GM21367 (cell line): ENCODE measurements around the gene BRD3OS.

Experiments used
- ATAC-seq: cut with Tn5 transposase; IDR thresholded peaks from one replicate; pipeline ENCODE4 v1.9.1; 2021; ENCODE audit not compliant: unreplicated experiment

BRD3OS gene

GRCh38 chr9:134032456-134033222 lies 7.4 kb downstream of the BRD3OS start:
- ATAC-seq, result no peak

- ATAC-seq, result no peak
These were observed 8.4 kb downstream of the BRD3OS start for GRCh38 chr9:134033516-134034214.

GRCh38 chr9:134034215-134035040 lies 9.1 kb downstream of the BRD3OS start:
- no peak for ATAC-seq

GRCh38 chr9:134035041-134036039 lies 10.1 kb downstream of the BRD3OS start:
- ATAC-seq, result no peak

GRCh38 chr9:134036130-134036529 lies 10.8 kb downstream of the BRD3OS start:
- ATAC-seq, result no peak

- ATAC-seq, result no peak
These were observed 12.4 kb downstream of the BRD3OS start for GRCh38 chr9:134037641-134038040.

DNA sequence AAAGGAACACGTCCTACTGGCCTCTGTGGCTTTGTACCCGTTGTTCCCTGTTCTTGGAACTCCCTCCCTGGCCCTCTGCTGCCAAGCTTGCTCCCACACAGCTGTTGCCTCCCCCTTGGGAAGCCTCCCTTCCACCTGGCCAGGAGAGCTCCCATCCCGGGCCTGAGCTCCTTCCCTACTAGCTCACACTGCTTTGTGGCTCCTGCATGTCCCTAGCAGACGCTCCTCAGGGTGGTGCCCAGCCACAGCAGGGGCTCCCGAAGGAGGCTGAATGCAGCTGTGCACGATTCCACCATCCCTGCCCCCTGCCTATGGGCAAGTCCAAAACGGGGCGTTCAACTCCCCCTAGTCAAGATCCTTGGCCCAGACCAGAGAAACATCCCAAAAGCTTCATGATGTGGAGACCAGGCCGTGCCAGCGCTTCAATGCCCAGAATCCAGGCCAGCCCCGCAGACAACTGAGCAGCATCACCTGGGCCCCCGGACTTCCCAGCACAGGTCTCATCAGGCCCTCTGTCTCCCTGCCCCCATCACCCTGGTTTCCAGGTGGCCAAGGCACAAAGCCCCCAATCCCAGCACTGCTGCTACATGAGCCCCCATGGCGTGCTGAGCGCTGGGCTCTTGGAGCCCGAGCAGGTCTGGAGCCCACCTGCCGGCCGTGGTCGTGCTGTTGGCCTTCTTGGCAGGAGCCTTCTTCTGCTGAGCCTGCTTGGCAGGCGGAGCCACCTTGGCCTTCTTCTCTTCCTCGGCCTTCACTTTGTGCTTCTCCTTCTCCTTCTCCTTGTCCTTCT lies 14.3 kb downstream of the BRD3OS start:
- ATAC-seq, result no peak

- ATAC-seq, result no peak
These were observed 14.9 kb downstream of the BRD3OS start for GRCh38 chr9:134040176-134040565.

GRCh38 chr9:134040781-134041648 lies 15.7 kb downstream of the BRD3OS start:
- no peak for ATAC-seq

GRCh38 chr9:134041649-134041962 lies 16.3 kb downstream of the BRD3OS start:
- ATAC-seq, result no peak

GRCh38 chr9:134043531-134043988 lies 18.3 kb downstream of the BRD3OS start:
- no peak for ATAC-seq

DNA sequence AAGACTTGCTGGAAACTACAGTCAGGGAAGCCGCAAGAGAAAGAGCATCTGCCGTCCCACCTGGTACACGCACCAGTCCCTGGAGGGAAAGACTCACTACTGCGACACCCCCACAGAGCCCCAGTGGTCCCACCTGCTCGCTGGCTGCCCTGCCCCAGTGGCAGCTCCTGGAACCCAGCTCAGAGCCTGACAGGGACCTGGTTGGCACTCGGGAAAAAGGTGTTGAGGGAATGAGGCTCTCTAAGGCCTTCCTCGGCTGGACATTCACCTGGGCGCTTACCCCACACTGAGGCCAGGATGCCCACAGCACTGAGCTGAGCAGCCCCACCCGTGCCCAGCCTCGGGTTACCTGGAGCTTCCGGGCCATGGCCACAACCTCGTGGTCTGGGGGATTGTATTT lies 19.7 kb downstream of the BRD3OS start:
- ATAC-seq, result no peak

GRCh38 chr9:134045841-134046544 lies 20.7 kb downstream of the BRD3OS start:
- no peak for ATAC-seq

GRCh38 chr9:134046894-134047681 lies 21.8 kb downstream of the BRD3OS start:
- no peak for ATAC-seq

DNA sequence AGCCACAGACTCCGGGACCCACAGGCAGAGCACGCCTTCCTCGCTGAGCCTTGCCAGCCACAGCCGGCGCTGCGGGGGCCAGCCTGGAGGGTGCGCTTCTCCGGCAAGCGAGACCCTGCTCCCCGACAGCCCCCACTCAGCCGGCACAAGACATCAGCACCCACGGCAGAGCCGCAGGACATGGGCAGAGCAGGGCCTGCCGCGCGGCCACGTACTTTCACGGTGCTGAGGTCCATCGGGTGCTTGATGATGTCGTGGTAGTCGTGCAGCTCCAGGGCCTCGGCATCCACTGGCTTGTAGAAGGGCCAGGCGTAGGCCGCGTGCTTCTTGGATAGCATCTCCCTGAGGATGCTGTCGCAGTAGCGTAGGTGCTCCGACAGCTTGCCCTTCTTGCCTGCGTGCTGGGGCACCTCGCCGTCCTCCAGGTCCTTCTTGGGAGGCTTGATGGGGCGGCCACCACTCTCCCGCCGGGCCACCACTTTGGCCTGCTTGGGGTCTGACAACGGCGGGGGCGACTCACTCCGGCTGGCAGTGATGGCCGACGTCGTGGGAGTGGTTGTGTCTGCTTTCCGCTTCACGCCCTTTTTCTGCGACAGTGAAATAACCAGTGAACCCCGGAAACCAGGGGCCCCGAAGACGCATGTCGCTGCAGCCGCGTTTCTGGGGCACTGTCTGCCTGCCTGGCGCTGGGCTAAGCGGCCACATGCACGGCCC lies 22.7 kb downstream of the BRD3OS start:
- no peak for ATAC-seq

- ATAC-seq, result no peak
These were observed 23.3 kb downstream of the BRD3OS start for GRCh38 chr9:134048582-134048968.

DNA sequence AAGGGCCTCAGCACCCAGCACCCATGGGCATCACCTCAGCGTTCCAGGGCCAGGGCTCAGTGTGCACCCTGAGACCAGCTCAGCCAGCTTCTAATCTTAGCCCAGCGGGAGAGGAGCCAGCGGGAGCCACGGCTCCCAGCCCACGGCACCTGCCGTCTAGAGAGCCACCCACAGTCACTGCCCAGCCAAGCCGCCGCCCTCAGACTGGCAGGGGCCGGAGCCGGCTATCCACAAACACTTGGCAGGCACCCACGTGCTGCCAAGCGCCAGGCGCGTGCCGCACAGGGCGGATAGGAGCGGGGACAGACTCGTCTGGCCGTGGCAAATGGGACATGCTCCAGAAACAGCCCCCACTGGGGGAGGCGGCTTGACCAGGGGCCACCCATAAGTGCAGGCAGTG lies 24.0 kb downstream of the BRD3OS start:
- no peak for ATAC-seq
